ENCODE data around the gene TSPAN9. TPM values are rescaled to one million over a fixed set of nuclear protein-coding genes. Genes with fewer than 3 reads are reported as not detected.

Gene TSPAN9
- total RNA-seq, 2 experiments from 2014 or later: 0.07 TPM; not detected in 1

DNA sequence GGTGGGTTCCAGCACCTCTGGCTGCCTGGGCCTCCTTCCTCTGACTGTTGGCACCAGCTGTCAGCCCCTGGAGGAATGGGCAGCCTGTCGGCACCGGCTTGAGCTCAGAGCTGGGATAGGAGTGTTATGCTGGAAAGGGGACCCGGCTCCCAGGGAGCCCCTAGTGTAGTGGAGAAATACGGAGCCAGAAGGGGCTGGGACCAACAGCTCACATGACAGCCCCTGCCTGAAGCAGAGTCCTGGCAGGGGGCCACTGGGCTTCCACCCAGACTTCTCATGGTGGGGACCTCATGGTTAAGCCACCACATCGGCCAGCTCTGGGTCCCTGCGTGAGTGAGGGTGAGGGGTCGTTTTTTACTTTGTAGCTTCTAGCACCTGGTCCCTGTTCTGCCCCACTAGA, 174.5 kb downstream of the TSPAN9 start:
- Mint-ChIP-seq H3K36me3 (ENCODE audit: low read depth) (no peaks in the 10 kb centered on the region), H3K27ac (no peak overlapping the region), H3K4me1 (ENCODE audit: low read depth) (peaks cover 5% of the 10 kb centered on the region), H3K4me3 (no peak overlapping the region), H3K27me3 (peaks cover 4% of the 10 kb centered on the region), H3K9me3 (no peaks in the 10 kb centered on the region)
- no peak for DNase-seq
- TF ChIP-seq, protein P1, sequence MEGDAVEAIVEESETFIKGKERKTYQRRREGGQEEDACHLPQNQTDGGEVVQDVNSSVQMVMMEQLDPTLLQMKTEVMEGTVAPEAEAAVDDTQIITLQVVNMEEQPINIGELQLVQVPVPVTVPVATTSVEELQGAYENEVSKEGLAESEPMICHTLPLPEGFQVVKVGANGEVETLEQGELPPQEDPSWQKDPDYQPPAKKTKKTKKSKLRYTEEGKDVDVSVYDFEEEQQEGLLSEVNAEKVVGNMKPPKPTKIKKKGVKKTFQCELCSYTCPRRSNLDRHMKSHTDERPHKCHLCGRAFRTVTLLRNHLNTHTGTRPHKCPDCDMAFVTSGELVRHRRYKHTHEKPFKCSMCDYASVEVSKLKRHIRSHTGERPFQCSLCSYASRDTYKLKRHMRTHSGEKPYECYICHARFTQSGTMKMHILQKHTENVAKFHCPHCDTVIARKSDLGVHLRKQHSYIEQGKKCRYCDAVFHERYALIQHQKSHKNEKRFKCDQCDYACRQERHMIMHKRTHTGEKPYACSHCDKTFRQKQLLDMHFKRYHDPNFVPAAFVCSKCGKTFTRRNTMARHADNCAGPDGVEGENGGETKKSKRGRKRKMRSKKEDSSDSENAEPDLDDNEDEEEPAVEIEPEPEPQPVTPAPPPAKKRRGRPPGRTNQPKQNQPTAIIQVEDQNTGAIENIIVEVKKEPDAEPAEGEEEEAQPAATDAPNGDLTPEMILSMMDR (IDR thresholded peaks at IDR 0.05): no peak
- intact Hi-C loops (cut with micrococcal nuclease): no loop called here
- POLR2A ChIA-PET: no interaction called here
- CTCF ChIA-PET: interaction anchor here (0.9 kb wide), 1 partner anchor 48 kb away, joined by 3 read pairs; no protein-coding TSS in a partner anchor
- no peak for ATAC-seq

DNA sequence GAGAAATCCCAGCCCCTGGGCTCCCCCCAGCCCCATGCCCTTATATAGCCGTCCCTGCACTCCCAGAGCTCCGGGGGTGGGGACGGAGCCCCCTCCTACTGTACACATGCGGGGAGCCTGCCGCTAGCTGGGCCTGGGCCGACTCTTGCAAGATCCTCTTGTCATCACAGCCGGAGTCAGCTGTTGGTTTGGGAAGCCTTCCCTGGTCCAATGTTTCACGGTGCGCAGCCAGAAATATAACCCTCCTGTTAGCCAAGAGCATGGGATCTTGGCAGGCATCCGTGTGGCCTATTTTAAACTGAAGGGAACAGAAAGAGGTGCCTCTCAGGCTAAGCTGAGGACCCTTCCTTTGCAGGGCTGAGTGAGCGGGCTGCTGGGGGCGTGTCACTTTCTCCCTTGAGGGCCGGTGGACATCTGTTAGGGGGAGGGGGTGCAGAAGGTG, 175.3 kb downstream of the TSPAN9 start:
- intact Hi-C loops (cut with micrococcal nuclease): no loop called here
- H3K36me3 Mint-ChIP-seq (ENCODE audit: low read depth): no peaks in the 10 kb centered on the region
- peaks cover 4% of the 10 kb centered on the region for H3K27me3 Mint-ChIP-seq
- TF ChIP-seq, protein P1 (IDR thresholded peaks at IDR 0.05): no peak
- no peak overlapping the region for H3K4me3 Mint-ChIP-seq
- H3K27ac Mint-ChIP-seq: no peak overlapping the region
- ATAC-seq: no peak
- no peak for DNase-seq
- ChIA-PET POLR2A (no interaction called here), CTCF (no interaction called here)
- no peaks in the 10 kb centered on the region for H3K9me3 Mint-ChIP-seq
- peaks cover 5% of the 10 kb centered on the region for H3K4me1 Mint-ChIP-seq (ENCODE audit: low read depth)

GRCh38 chr12:3253682-3254275, 176.6 kb downstream of the TSPAN9 start:
- intact Hi-C loops (cut with micrococcal nuclease): no loop called here
- CTCF ChIA-PET: interaction anchor here (0.9 kb wide), 1 partner anchor 22 kb away, joined by 3 read pairs; no protein-coding TSS in a partner anchor
- DNase-seq: no peak

DNA sequence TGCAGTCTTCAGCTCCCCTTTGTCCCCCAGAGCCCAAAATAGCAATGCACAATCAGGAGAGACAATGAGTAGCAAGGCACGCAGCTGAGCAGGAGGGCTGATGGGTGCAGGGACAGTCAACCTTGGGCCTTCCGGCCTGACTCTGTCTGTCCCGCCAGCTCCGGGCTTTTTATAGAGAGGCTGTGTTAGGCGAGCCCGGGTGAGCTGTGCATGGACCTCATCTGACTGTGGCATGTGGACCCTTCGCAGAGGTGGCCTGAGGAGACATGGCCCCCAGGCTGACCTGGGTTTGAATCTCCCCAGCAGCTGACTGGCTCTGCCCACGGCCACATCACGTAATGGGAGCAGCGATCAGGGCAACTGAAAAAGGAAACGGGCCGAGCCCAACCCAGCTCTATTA, 177.9 kb downstream of the TSPAN9 start:
- POLR2A ChIA-PET: no interaction called here
- intact Hi-C loops (cut with micrococcal nuclease): no loop called here
- no peak overlapping the region for H3K27ac Mint-ChIP-seq
- peaks cover 3% of the 10 kb centered on the region for H3K27me3 Mint-ChIP-seq
- ATAC-seq (no peak), DNase-seq (no peak)
- CTCF ChIA-PET: interaction anchor here (1.8 kb wide), 1 partner anchor 20 kb away, joined by 7 read pairs; no protein-coding TSS in a partner anchor
- TF ChIP-seq, protein P1 (IDR thresholded peaks at IDR 0.05): no peak
- no peak overlapping the region for H3K4me3 Mint-ChIP-seq
- H3K9me3 Mint-ChIP-seq: no peaks in the 10 kb centered on the region
- H3K36me3 Mint-ChIP-seq (ENCODE audit: low read depth): no peaks in the 10 kb centered on the region
- no peaks in the 10 kb centered on the region for H3K4me1 Mint-ChIP-seq (ENCODE audit: low read depth)

More at GRCh38 chr12:3253682-3254275, 176.6 kb downstream of the TSPAN9 start:
- Mint-ChIP-seq H3K27ac (no peak overlapping the region), H3K9me3 (no peaks in the 10 kb centered on the region), H3K36me3 (ENCODE audit: low read depth) (no peaks in the 10 kb centered on the region), H3K4me1 (ENCODE audit: low read depth) (peaks cover 5% of the 10 kb centered on the region), H3K4me3 (no peak overlapping the region), H3K27me3 (peaks cover 4% of the 10 kb centered on the region)
- TF ChIP-seq, protein P1 (IDR thresholded peaks at IDR 0.05): no peak
- POLR2A ChIA-PET: no interaction called here
- no peak for ATAC-seq

DNA sequence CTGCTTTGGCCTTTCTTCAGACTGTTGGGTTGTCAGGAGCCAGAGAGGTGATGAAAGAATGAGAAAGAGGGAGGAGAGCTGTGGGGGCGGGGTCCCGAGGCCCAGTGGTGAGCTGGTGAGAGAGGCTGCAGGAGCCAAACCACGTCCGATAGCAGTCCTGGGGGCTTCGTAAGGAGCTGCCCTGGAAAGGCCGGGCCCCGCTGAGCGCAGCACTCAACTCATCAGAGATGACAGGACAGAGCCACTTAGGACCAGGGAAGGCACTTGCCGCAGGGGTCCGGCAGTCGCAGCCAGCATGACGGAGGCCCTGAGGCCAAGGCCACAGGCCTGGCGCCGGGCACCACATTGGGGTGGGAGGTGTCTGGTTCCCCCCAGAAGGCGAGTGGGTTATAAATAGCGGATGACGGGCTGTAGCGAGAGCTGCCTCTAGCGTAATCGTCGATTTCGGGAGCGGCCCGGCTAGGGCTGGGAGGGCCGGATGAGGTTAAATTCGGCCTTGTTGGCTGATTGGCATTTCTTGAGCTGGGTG, 179.0 kb downstream of the TSPAN9 start:
- ATAC-seq: no peak
- intact Hi-C loops (cut with micrococcal nuclease): no loop called here
- TF ChIP-seq, protein P1 (IDR thresholded peaks at IDR 0.05): no peak
- H3K4me1 Mint-ChIP-seq (ENCODE audit: low read depth): no peaks in the 10 kb centered on the region
- ChIA-PET CTCF (interaction anchor here (1.8 kb wide), 1 partner anchor 19 kb away, joined by 7 read pairs; no protein-coding TSS in a partner anchor), POLR2A (interaction anchor here (1.0 kb wide), 1 partner anchor 45 kb away, joined by 3 read pairs; no protein-coding TSS in a partner anchor)
- no peaks in the 10 kb centered on the region for H3K36me3 Mint-ChIP-seq (ENCODE audit: low read depth)
- peaks cover 1% of the 10 kb centered on the region for H3K27me3 Mint-ChIP-seq
- DNase-seq: no peak
- H3K27ac Mint-ChIP-seq: no peak overlapping the region
- H3K4me3 Mint-ChIP-seq: no peak overlapping the region
- no peaks in the 10 kb centered on the region for H3K9me3 Mint-ChIP-seq
